H9 (cell line): ENCODE data around the gene PHYH. TPM values are rescaled to one million over a fixed set of nuclear protein-coding genes. Genes with fewer than 3 reads are reported as not detected.

Experiments used
- DNase-seq: peaks from one replicate; pipeline ENCODE4 v3.0.0-alpha.2; 2017
- H2AFZ ChIP-seq: one replicate; pipeline ENCODE4 v1.6.1; 2013; ENCODE audit warnings: mild to moderate bottlenecking, low read length, control low read depth, moderate library complexity
- H2AK5ac ChIP-seq: 2 replicates; pipeline ENCODE4 v1.6.1; 2013; ENCODE audit warnings: low read length, control low read depth, mixed read lengths; ENCODE audit not compliant: insufficient read length
- H2BK120ac ChIP-seq: one replicate; pipeline ENCODE4 v1.6.1; 2013; ENCODE audit warnings: low read depth, mild to moderate bottlenecking, low read length, control low read depth, inconsistent platforms; ENCODE audit not compliant: poor library complexity, severe bottlenecking
- H2BK12ac ChIP-seq: 2 replicates; pipeline ENCODE4 v1.6.1; 2013; ENCODE audit warnings: low read length, control low read depth, mixed read lengths, low read depth; ENCODE audit not compliant: insufficient read length
- H2BK15ac ChIP-seq: 2 replicates; pipeline ENCODE4 v1.6.1; 2013; ENCODE audit warnings: low read depth, low read length, control low read depth
- H2BK20ac ChIP-seq: one replicate; pipeline ENCODE4 v1.6.1; 2013; ENCODE audit warnings: low read depth, mild to moderate bottlenecking, low read length, control low read depth, inconsistent platforms; ENCODE audit not compliant: poor library complexity, severe bottlenecking
- H2BK5ac ChIP-seq: 2 replicates; pipeline ENCODE4 v1.6.1; 2013; ENCODE audit warnings: low read length, control low read depth, mixed read lengths; ENCODE audit not compliant: insufficient read length
- H3K14ac ChIP-seq: 2 replicates; pipeline ENCODE4 v1.6.1; 2013; ENCODE audit warnings: low read length, control low read depth; ENCODE audit not compliant: insufficient read depth
- H3K18ac ChIP-seq: 2 replicates; pipeline ENCODE4 v1.6.1; 2013; ENCODE audit warnings: low read depth, mild to moderate bottlenecking, mixed read lengths, low read length, control low read depth; ENCODE audit not compliant: insufficient read length
- H3K23ac ChIP-seq: 2 replicates; pipeline ENCODE4 v1.6.1; 2013; ENCODE audit warnings: low read length, control low read depth, mixed read lengths, low read depth; ENCODE audit not compliant: insufficient read length
- H3K23me2 ChIP-seq: 2 replicates; pipeline ENCODE4 v1.6.1; 2013; ENCODE audit warnings: low read depth, mild to moderate bottlenecking, mixed read lengths, low read length, control low read depth; ENCODE audit not compliant: insufficient read length, poor library complexity, severe bottlenecking
- H3K27ac ChIP-seq: 2 replicates; pipeline ENCODE4 v1.5.1; 2013; ENCODE audit warnings: low read length, control low read depth, mixed read lengths, low read depth; ENCODE audit not compliant: insufficient read length
- H3K27me3 ChIP-seq: 2 replicates; pipeline ENCODE4 v1.6.1; 2013; ENCODE audit warnings: low read length, control low read depth, inconsistent platforms; ENCODE audit not compliant: insufficient read depth
- H3K4ac ChIP-seq: 2 replicates; pipeline ENCODE4 v1.6.1; 2013; ENCODE audit warnings: low read depth, mild to moderate bottlenecking, control low read depth, inconsistent platforms, low read length, moderate library complexity
- H3K4me1 ChIP-seq: 2 replicates; pipeline ENCODE4 v1.6.1; 2013; ENCODE audit warnings: low read length, control low read depth, inconsistent platforms; ENCODE audit not compliant: insufficient read depth
- H3K4me2 ChIP-seq: 2 replicates; pipeline ENCODE4 v1.6.1; 2013; ENCODE audit warnings: low read length, control low read depth, mixed read lengths; ENCODE audit not compliant: insufficient read length, insufficient read depth
- H3K56ac ChIP-seq: 2 replicates; pipeline ENCODE4 v1.6.1; 2013; ENCODE audit warnings: low read depth, mild to moderate bottlenecking, mixed read lengths, low read length, control low read depth; ENCODE audit not compliant: insufficient read length
- H3K79me1 ChIP-seq: 2 replicates; pipeline ENCODE4 v1.6.1; 2013; ENCODE audit warnings: low read depth, mild to moderate bottlenecking, moderate library complexity, low read length, control low read depth, inconsistent platforms; ENCODE audit not compliant: insufficient read depth, poor library complexity, severe bottlenecking
- H3K79me2 ChIP-seq: 2 replicates; pipeline ENCODE4 v1.6.1; 2013; ENCODE audit warnings: low read length, control low read depth, inconsistent platforms; ENCODE audit not compliant: insufficient read depth
- H3K9ac ChIP-seq: 2 replicates; pipeline ENCODE4 v1.6.1; 2013; ENCODE audit warnings: low read length, control low read depth, mixed read lengths; ENCODE audit not compliant: insufficient read length; ENCODE audit errors: extremely low read depth
- H3K9me3 ChIP-seq: one replicate; pipeline ENCODE4 v1.6.1; 2013; ENCODE audit warnings: low read depth, low read length, inconsistent platforms; ENCODE audit not compliant: control insufficient read depth
- H3T11ph ChIP-seq: one replicate; pipeline ENCODE4 v1.6.1; 2013; ENCODE audit warnings: mild to moderate bottlenecking, low read length, control low read depth, inconsistent platforms
- H4K20me1 ChIP-seq: one replicate; pipeline ENCODE4 v1.6.1; 2013; ENCODE audit not compliant: control insufficient read depth, insufficient read length, insufficient read depth
- H4K5ac ChIP-seq: 2 replicates; pipeline ENCODE4 v1.6.1; 2013; ENCODE audit warnings: low read depth, mild to moderate bottlenecking, mixed read lengths, low read length, control low read depth; ENCODE audit not compliant: insufficient read length
- H4K8ac ChIP-seq: replicated peaks from 2 replicates; pipeline ENCODE4 v1.6.1; 2013; ENCODE audit warnings: low read length, control low read depth, mixed read lengths, low read depth; ENCODE audit not compliant: insufficient read length
- H4K91ac ChIP-seq: 2 replicates; pipeline ENCODE4 v1.6.1; 2013; ENCODE audit warnings: low read depth, mild to moderate bottlenecking, moderate library complexity, mixed read lengths, low read length, control low read depth; ENCODE audit not compliant: insufficient read length
- H3K27ac Mint-ChIP-seq, 3 experiments: 2 replicates in 2 of 3; 3 replicates in 1 of 3; pipeline ENCODE4 v1.8.0; 2020 to 2021; ENCODE audit warnings: mixed read lengths in 3 of 3, mild to moderate bottlenecking in 1 of 3, moderate library complexity in 1 of 3
- H3K27me3 Mint-ChIP-seq: 2 replicates; pipeline ENCODE4 v1.8.0; 2021; ENCODE audit warnings: low read depth, mild to moderate bottlenecking, moderate library complexity, mixed read lengths
- H3K36me3 Mint-ChIP-seq, 3 experiments: 2 replicates in 2 of 3; 3 replicates in 1 of 3; pipeline ENCODE4 v1.8.0; 2020 to 2021; ENCODE audit warnings: low read depth in 3 of 3, mixed read lengths in 3 of 3; ENCODE audit not compliant: insufficient read depth in 1 of 3
- H3K4me1 Mint-ChIP-seq, 2 experiments: 2 replicates each; pipeline ENCODE4 v1.8.0; 2020; ENCODE audit warnings: mixed read lengths in 2 of 2
- H3K4me3 Mint-ChIP-seq, 2 experiments: 2 replicates in 1 of 2; 3 replicates in 1 of 2; pipeline ENCODE4 v1.8.0; 2020 to 2021; ENCODE audit warnings: mild to moderate bottlenecking in 2 of 2, mixed read lengths in 2 of 2, moderate library complexity in 1 of 2
- H3K9me3 Mint-ChIP-seq, 2 experiments: 2 replicates in 1 of 2; 3 replicates in 1 of 2; pipeline ENCODE4 v1.8.0; 2020; ENCODE audit warnings: mild to moderate bottlenecking in 2 of 2, mixed read lengths in 2 of 2, moderate library complexity in 1 of 2
- WGBS: extraction: QIAGEN DNeasy Blood & Tissue Kit; methylation state at CpG from one replicate; pipeline ENCODE4 v1.1.7; 2013; ENCODE audit warnings: missing lambda C conversion rate, low lambda C conversion rate, mixed read lengths; ENCODE audit not compliant: insufficient read length; ENCODE audit errors: extremely low coverage; 5-methylcytosine and 5-hydroxymethylcytosine counted together
- total RNA-seq: library from RNA; stranded (reverse); gene quantifications from 2 replicates; pipeline ENCODE4 v1.2.1, GENCODE V29; 2021
- TF ChIP-seq, protein P1 (sequence below): fragments of 200-600 bp; sonication (generic); conservative IDR thresholded peaks from 3 replicates; pipeline ENCODE4 v1.8.0; 2021; ENCODE audit warnings: antibody characterized with exemption, mild to moderate bottlenecking

Gene PHYH
- total RNA-seq, 1 experiment from 2014 or later, result 21.5 TPM

DNA sequence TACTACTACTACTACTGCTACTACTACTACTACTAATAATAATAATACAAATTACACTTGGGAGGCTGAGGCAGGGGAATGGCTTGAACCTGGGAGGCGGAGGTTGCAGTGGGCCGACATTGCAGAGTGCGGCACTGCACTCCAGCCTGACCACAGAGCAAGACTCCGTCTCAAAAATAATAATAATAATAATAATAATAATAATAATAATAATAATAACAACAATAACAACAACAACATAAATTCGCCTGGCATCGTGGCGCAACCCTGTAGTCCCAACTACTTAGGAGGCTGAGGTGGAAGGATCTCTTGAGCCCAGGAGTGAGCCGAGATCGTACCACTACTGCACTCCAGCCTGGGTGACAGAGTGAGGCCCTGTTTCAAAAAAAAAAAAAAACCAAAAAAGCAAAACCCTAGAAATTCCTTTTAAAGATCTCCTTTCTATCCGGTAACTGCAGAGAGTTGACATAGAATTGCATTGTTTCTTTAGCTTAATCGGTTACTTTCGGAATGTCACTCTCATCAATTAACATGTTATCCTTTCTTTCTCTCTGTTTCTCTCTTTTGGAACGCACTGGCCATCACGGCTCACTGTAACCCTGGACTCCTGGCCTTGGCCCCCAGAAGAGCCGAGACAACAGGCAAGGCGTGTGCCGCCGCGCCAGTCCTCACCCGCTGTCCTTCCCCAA lies 972 bp downstream of the PHYH start:
- H3K79me1 ChIP-seq, result no peaks in the 10 kb centered on the region
- no peak overlapping the region for H4K91ac ChIP-seq
- no peak overlapping the region for H2AK5ac ChIP-seq
- H3K79me2 ChIP-seq, result no peaks in the 10 kb centered on the region
- no peak overlapping the region for H4K5ac ChIP-seq
- Mint-ChIP-seq H3K36me3 (no peaks in the 10 kb centered on the region; a peak in 1 of 7 replicates), H3K4me1 (peaks cover 12 to 13% of the 10 kb centered on the region in 2 experiments), H3K27me3 (peaks cover 14% of the 10 kb centered on the region), H3K27ac (0 out of 7 replicates have a peak overlapping the region, but pooled peaks of 1 of the 3 experiments have one; percentile 19), H3K4me3 (peak overlapping the region; percentile 59 to 79), H3K9me3 (no peaks in the 10 kb centered on the region)
- H3K4me1 ChIP-seq, result no peaks in the 10 kb centered on the region
- H3K27ac ChIP-seq, result no peak overlapping the region
- H3K9ac ChIP-seq, result peak overlapping the region; percentile 27
- H3K56ac ChIP-seq, result no peak overlapping the region
- no peak overlapping the region for H2BK20ac ChIP-seq
- TF ChIP-seq, protein P1, sequence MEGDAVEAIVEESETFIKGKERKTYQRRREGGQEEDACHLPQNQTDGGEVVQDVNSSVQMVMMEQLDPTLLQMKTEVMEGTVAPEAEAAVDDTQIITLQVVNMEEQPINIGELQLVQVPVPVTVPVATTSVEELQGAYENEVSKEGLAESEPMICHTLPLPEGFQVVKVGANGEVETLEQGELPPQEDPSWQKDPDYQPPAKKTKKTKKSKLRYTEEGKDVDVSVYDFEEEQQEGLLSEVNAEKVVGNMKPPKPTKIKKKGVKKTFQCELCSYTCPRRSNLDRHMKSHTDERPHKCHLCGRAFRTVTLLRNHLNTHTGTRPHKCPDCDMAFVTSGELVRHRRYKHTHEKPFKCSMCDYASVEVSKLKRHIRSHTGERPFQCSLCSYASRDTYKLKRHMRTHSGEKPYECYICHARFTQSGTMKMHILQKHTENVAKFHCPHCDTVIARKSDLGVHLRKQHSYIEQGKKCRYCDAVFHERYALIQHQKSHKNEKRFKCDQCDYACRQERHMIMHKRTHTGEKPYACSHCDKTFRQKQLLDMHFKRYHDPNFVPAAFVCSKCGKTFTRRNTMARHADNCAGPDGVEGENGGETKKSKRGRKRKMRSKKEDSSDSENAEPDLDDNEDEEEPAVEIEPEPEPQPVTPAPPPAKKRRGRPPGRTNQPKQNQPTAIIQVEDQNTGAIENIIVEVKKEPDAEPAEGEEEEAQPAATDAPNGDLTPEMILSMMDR, result no peak
- no peak overlapping the region for H3T11ph ChIP-seq
- no peak overlapping the region for H2BK5ac ChIP-seq
- H2BK15ac ChIP-seq, result no peak overlapping the region
- no peak overlapping the region for H3K4ac ChIP-seq
- H2BK120ac ChIP-seq, result no peak overlapping the region
- peaks cover 6% of the 10 kb centered on the region for H3K23me2 ChIP-seq
- H4K8ac ChIP-seq, result no peak overlapping the region
- no peak for DNase-seq
- no peak overlapping the region for H2BK12ac ChIP-seq
- H4K20me1 ChIP-seq, result no peaks in the 10 kb centered on the region
- peak overlapping the region; percentile 66; the same call in 1 of the 2 replicates for H3K14ac ChIP-seq
- H3K18ac ChIP-seq, result peak overlapping the region; percentile 67
- WGBS, result no CpG with 5 or more reads among the region's 20 CpGs
- no peaks in the 10 kb centered on the region for H3K9me3 ChIP-seq
- peak overlapping the region; percentile 41 for H3K4me2 ChIP-seq
- H3K27me3 ChIP-seq, result no peaks in the 10 kb centered on the region
- no peak overlapping the region for H2AFZ ChIP-seq
- no peak overlapping the region for H3K23ac ChIP-seq
